GM18502 (cell line): Measurements from ENCODE around the gene EFEMP1.

Source experiments
- ATAC-seq: cut with Tn5 transposase; IDR thresholded peaks from one replicate; pipeline ENCODE4 v1.9.1; 2021; ENCODE audit warnings: mild to moderate bottlenecking; ENCODE audit not compliant: unreplicated experiment, poor library complexity

Gene EFEMP1

GRCh38 chr2:55871637-55872036 lies 51.9 kb downstream of the EFEMP1 start:
- peak; percentile 56 for ATAC-seq

- ATAC-seq = no peak
Measured at GRCh38 chr2:55869637-55870325, 53.8 kb downstream of the EFEMP1 start.

- ATAC-seq = no peak
Measured at GRCh38 chr2:55865096-55865835, 58.3 kb downstream of the EFEMP1 start.

- ATAC-seq = no peak
Measured at GRCh38 chr2:55864351-55865084, 59.1 kb downstream of the EFEMP1 start.

DNA sequence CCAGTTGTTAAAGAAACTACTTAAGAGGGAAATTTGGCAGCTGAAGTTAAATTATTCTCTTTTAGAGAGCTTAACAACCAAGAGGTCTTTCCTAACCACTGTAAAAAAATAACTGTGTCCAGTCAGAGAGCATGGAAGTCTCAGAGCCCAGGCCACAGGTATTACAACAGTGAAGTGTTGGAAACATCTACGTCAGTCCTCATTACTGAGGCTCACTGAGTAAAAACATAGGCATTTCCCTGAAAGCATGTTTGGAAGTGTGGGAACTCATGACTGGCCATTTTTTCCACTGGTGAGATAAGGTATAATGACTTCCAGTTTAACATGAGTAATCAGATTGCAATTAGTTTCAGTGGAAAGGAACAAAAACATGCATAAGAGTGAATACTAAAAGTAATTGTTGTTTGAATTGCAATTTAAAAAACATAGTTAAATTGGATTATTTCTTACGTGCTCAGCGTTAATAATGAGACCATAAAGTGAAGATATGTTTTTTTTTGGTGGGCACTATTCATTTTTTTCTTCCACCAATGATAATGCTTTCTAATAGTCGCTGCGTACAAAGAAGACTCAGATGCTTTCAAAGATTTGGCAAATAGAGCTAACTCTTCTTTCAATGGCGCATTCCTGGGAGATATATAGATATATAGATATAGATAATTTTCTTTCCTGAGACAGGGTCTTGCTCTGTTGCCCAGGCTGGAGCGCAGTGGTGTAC lies 60.8 kb downstream of the EFEMP1 start:
- ATAC-seq = no peak

- ATAC-seq = no peak
Measured at GRCh38 chr2:55862246-55862645, 61.3 kb downstream of the EFEMP1 start.

GRCh38 chr2:55861733-55862132 lies 61.8 kb downstream of the EFEMP1 start:
- no peak for ATAC-seq

DNA sequence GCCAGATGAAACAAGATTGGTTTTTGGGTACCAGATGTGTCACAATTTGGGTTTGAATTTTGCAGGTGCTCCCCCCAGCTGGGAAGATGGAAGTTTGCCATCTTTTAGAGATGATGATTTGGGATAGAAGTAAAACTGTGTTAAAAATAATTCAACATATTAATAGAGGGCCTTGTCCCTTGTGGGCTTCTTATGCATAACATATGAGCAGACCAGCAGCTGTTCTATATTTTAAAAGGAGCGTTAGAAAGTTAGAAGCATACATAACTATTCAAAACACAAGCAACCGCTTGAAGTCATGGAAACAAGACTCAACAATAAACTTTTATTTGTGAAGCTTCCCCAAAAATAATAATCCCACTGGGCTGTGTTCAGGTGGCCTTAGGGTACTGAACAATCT lies 62.8 kb downstream of the EFEMP1 start:
- no peak for ATAC-seq

DNA sequence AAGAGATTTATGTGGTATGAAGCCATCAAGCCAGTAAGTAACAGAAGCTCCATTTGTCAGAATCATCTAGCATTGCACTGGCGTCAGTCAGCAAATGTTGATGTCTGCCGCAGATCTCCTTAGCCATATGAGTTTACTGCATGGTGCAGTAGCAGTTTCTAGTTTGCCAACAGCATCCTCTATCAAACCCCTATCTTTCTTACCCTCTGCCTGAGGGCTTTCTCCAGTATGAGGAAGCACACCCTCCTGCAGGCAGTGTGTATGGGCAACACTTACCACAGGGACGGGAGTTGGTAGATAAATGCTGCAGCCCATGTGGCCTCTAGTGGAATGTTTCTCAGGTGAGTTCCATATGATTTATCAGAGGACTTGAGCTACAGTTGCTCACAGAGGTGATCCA lies 63.7 kb downstream of the EFEMP1 start:
- no peak for ATAC-seq

GRCh38 chr2:55857766-55858165 lies 65.8 kb downstream of the EFEMP1 start:
- ATAC-seq = no peak

DNA sequence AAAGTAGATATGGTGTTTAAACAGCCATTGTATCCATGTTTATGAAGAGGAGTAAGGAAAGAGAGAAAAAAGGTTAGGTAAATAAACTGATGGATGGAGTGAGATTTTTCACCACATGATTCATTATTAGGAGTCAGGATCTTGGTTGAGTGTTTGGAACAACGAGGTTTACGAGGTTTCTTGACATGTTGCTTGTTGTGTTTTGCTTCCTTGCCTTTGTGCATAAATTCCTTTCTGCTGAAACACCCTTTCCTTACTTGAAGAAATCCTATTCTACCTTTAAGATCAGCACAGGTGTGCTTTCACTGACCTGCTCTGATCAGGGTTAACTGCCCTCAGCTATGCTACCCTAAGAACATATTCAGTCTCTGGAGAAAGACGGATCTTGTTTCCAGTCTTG lies 66.6 kb downstream of the EFEMP1 start:
- ATAC-seq = no peak

DNA sequence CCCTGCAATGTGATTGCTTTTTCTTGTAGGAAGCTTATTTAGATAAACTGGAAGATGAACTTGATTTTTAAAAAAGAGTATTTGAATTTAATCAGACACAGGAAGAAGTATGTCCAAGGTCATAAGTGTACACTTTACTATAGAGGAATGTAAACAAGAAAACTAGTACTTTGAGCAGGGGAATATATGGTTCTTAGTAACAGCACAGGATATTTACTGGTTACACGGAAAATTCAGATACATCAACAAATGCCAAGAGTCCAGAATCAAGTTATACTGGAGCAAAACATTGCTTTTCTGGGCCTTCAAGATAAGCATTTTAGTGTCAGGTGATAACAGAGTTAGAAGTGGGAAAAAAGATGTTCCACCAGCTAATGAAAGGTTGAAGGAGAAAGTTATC lies 75.5 kb downstream of the EFEMP1 start:
- ATAC-seq = no peak

- no peak for ATAC-seq
Measured at GRCh38 chr2:55846426-55846825, 77.2 kb downstream of the EFEMP1 start.

DNA sequence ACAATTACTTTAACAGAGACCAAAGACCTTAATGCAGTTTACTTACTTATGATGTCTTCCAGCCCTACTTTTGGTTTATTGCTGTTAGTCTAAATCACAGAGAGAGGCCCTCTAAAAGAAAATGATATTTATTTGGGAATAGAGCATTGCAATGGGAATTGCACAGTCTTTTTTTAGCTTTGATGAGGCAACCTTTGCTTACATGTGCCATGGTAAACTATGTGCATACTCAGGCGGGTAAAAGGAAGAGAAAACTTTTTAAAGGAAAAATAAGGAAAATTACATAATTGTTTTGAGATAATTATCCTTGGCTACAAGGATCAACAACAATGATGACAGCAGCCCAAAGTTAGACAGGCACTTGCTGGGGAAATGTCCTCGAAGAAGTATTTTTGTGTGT lies 78.6 kb downstream of the EFEMP1 start:
- ATAC-seq = no peak

- ATAC-seq = no peak
Measured at GRCh38 chr2:55843994-55844345, 79.6 kb downstream of the EFEMP1 start.

DNA sequence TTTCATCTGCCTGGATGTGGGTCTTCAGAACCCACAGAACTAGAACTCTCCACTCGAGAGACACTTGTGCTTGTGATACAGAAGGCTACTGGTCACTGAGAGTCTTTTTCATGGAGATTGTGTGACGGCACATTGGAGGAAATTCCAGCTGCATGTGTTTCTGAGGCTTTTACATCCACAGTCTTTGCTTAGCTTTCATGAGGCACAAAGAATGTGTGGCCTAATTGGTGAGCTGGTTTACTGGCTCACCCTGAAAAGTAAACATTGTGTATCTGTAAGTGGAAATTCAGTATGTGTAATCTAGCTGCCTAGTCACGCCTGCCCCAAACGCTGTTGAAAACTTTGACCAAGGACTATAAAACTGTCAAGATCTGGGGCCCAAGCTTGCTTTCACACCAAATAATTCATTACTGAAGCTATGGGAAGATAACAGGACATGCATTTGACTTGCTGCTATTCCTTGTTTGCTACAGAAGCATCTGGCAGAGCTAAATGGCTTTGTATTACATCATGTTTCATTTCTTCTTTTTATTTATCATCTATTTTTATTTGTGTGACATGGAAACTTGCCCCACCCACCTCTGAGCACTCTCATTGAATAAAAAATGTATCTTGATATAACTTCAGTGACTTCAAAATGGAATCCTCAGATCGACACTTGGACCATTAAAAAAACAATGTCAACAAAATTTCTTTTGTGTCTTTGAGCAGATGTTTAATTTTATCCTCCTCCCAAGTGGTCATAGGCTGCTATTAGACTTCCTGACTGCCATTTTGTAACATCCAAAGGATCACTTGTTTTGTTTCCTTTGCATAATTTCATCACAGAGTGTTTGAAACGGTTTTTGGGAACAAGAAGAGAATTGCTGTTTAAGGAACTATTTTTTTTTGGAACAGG lies 80.2 kb downstream of the EFEMP1 start:
- ATAC-seq = no peak

DNA sequence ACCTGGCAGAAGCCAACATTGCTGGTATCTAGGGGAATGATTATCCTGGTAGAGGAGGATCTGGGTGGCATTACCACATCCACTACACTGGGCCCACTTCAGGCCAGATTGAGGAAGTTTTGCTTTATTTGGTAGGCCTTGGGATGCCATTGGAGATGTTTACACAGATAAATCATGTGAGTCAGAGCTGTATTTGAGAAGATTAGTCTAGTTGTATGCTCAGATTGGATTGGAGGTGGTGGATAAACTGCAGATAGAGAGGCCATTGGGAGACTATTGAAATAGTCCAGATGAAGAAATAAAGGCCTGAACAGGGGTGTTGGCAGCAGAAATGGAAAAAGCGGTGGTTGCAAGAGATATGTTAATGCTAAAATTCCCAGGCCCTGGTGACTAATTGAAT lies 81.5 kb downstream of the EFEMP1 start:
- ATAC-seq = no peak

DNA sequence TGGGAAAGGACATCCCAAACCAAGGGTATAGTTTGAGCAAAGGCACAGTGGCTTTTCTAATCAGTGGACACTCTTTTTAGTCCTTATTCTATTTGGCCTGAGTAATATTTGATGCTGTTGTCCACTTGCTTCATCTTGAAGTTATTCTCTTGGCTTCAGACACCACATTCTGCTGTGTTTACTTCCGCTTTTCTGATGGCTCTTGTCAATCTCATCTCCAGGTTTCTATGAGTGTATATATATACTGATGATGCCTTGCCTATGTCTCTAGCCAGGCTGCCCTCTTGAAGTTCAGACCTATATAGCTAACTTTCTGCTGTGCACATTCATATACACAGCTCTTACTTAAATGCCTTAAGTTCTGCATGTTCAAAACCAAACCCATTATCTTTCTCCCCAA lies 83.1 kb downstream of the EFEMP1 start:
- no peak for ATAC-seq

DNA sequence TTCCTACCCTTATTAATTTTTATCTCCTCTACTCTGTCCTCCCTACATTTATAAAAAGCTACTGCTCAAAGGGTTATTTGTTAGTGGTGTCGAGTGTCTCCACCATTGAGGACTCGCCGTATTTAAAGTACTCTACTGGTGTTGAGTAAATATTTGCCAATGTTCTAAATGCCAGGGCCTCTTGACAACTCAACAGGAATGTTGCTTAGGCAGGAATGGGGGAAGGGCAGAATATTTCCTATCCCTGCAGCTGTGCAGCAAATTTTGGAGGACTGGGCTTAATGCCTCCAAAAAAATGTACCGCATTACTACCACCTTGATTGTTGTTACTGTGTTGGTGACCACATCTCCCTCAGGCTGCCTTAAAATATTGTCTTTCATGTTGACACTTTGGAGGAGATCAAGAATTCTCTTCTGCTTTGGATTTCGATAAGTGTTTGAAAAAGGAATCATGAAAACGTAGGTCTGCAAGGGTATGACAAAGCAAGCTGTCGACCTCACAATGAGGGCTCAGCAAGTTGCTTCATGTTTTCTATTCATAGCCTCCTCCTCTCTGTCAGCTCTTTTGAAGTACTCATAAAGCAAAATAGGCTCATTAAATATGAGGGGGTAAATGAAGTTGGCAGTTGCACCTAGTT lies 84.3 kb downstream of the EFEMP1 start:
- no peak for ATAC-seq
